Immature natural killer cell (primary cell): ENCODE measurements around the gene ATF7IP2. TPM values are rescaled to one million over a fixed set of nuclear protein-coding genes. Genes with fewer than 3 reads are reported as not detected.
"Not testable (repeated sequence)": the region's sequence is repeated elsewhere in the genome, so short reads cannot be mapped to it uniquely, and the experiment has no call there.

ENCODE experiments used
- DNase-seq, 3 donors: peaks; one replicate each; pipeline ENCODE4 v3.0.0; 2022; ENCODE audit warnings: mixed read lengths in 1 of 3
- H3K27ac Mint-ChIP-seq, 6 donors: one replicate each; pipeline ENCODE4 v1.8.0; 2020; ENCODE audit warnings: mixed read lengths in 6 of 6, mild to moderate bottlenecking in 5 of 6, inconsistent platforms in 4 of 6, moderate library complexity in 3 of 6
- H3K27me3 Mint-ChIP-seq, 3 donors: one replicate each; pipeline ENCODE4 v1.8.0; 2020 to 2021; ENCODE audit warnings: low read depth in 3 of 3, mild to moderate bottlenecking in 3 of 3, mixed read lengths in 3 of 3, moderate library complexity in 3 of 3, inconsistent platforms in 1 of 3
- H3K36me3 Mint-ChIP-seq, 3 donors: one replicate each; pipeline ENCODE4 v1.8.0; 2020; ENCODE audit warnings: mixed read lengths in 3 of 3, inconsistent platforms in 2 of 3, mild to moderate bottlenecking in 2 of 3
- H3K4me1 Mint-ChIP-seq, 2 donors: one replicate each; pipeline ENCODE4 v1.8.0; 2020; ENCODE audit warnings: inconsistent platforms in 2 of 2, mild to moderate bottlenecking in 2 of 2, mixed read lengths in 2 of 2, moderate library complexity in 1 of 2
- H3K4me3 Mint-ChIP-seq, 5 donors: one replicate each; pipeline ENCODE4 v1.8.0; 2020; ENCODE audit warnings: mild to moderate bottlenecking in 5 of 5, mixed read lengths in 5 of 5, inconsistent platforms in 3 of 5, moderate library complexity in 3 of 5
- H3K9me3 Mint-ChIP-seq, 6 donors: one replicate each; pipeline ENCODE4 v1.8.0; 2020; ENCODE audit warnings: mild to moderate bottlenecking in 6 of 6, mixed read lengths in 6 of 6, inconsistent platforms in 4 of 6, moderate library complexity in 3 of 6
- polyA plus RNA-seq, 3 donors: library from polyadenylated mRNA; unstranded; fragments of 300-500 nt; fragmentation: Illumina TruSeq; gene quantifications; one replicate each; pipeline ENCODE4 v1.2.3, GENCODE V29; 2021

ATF7IP2 gene
- polyA plus RNA-seq, 3 donors from 2014 or later: 34.5 to 118 (median 39.1) TPM

GRCh38 chr16:10390330-10390729 is 4.5 kb downstream of the ATF7IP2 start:
- peaks cover 0 to 4% (median 0%) of the 10 kb centered on the region in 6 donors for H3K9me3 Mint-ChIP-seq
- peak overlapping the region in 1 of 5 donors; percentile 50 for H3K4me3 Mint-ChIP-seq
- DNase-seq: no peak
- H3K4me1 Mint-ChIP-seq: peaks cover 41 to 63% of the 10 kb centered on the region in 2 donors
- peaks cover 0 to 11% (median 4%) of the 10 kb centered on the region in 3 donors for H3K36me3 Mint-ChIP-seq
- H3K27ac Mint-ChIP-seq: peak overlapping the region in 1 of 6 donors; percentile 6
- peaks cover 6 to 8% (median 7%) of the 10 kb centered on the region in 3 donors for H3K27me3 Mint-ChIP-seq

DNA sequence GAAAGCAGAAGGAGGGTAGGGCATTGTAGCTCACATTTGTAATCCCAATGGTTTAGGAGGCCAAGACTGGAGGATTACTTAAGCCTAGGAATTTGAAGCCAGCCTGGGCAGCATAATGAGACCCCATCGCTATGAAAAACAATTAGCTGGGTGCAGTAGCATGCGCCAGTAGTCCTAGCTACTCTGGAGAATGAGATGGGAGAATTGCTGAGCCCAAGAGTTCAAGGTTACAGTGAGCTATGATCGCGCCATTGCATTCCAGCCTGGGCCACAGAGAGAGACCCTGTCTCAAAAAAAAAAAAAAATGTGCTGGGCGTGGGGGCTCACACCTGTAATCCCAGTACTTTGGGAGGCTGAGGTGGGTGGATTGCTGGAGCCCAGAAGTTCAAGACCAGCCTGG is 5.0 kb downstream of the ATF7IP2 start:
- H3K27ac Mint-ChIP-seq: no peak overlapping the region
- peaks cover 0 to under 1% (median 0%) of the 10 kb centered on the region in 6 donors for H3K9me3 Mint-ChIP-seq
- peaks cover 0 to 11% (median 4%) of the 10 kb centered on the region in 3 donors for H3K36me3 Mint-ChIP-seq
- peaks cover 4 to 5% (median 4%) of the 10 kb centered on the region in 3 donors for H3K27me3 Mint-ChIP-seq
- H3K4me1 Mint-ChIP-seq: peaks cover 38 to 59% of the 10 kb centered on the region in 2 donors
- no peak overlapping the region for H3K4me3 Mint-ChIP-seq
- no peak for DNase-seq

DNA sequence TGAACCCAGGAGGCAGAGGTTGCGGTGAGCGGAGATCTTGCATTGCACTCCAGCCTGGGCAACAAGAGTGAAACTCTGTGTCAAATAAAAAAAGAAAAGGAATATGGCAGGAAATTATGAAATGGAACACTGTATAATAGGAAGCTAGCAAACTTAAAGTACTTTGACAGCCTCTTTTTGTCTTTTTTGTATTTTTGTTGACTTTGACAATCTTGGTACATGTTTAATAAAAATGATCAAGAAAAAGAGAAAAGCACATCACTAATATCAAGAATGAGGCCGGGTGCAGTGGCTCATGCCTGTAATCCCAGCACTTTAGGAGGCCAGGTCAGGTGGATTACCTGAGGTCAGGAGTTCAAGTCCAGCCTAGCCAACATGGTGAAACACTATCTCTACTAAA is 5.5 kb downstream of the ATF7IP2 start:
- Mint-ChIP-seq H3K27me3 (peaks cover 0 to under 1% (median 0%) of the 10 kb centered on the region in 3 donors), H3K4me3 (no peak overlapping the region), H3K4me1 (peaks cover 35 to 54% of the 10 kb centered on the region in 2 donors), H3K9me3 (no peaks in the 10 kb centered on the region), H3K27ac (no peak overlapping the region), H3K36me3 (peaks cover 0 to 11% (median 4%) of the 10 kb centered on the region in 3 donors)
- DNase-seq: no peak

- Mint-ChIP-seq H3K9me3 (peaks cover 10 to 20% (median 15%) of the 10 kb centered on the region in 6 donors), H3K27ac (no peak overlapping the region), H3K27me3 (peaks cover 0 to 2% (median 0%) of the 10 kb centered on the region in 3 donors), H3K4me1 (peaks cover 25 to 42% of the 10 kb centered on the region in 2 donors), H3K36me3 (peaks cover 24 to 40% (median 36%) of the 10 kb centered on the region in 3 donors), H3K4me3 (no peak overlapping the region)
- DNase-seq: no peak
These were observed 17.1 kb downstream of the ATF7IP2 start for GRCh38 chr16:10402975-10403374.

GRCh38 chr16:10405386-10405939 is 19.6 kb downstream of the ATF7IP2 start:
- peaks cover 0 to 4% (median 0%) of the 10 kb centered on the region in 3 donors for H3K27me3 Mint-ChIP-seq
- peaks cover 17 to 31% of the 10 kb centered on the region in 2 donors for H3K4me1 Mint-ChIP-seq
- H3K36me3 Mint-ChIP-seq: peaks cover 41 to 54% (median 53%) of the 10 kb centered on the region in 3 donors
- DNase-seq: no peak
- H3K27ac Mint-ChIP-seq: no peak overlapping the region
- H3K4me3 Mint-ChIP-seq: no peak overlapping the region
- H3K9me3 Mint-ChIP-seq: peaks cover 25 to 45% (median 39%) of the 10 kb centered on the region in 6 donors

DNA sequence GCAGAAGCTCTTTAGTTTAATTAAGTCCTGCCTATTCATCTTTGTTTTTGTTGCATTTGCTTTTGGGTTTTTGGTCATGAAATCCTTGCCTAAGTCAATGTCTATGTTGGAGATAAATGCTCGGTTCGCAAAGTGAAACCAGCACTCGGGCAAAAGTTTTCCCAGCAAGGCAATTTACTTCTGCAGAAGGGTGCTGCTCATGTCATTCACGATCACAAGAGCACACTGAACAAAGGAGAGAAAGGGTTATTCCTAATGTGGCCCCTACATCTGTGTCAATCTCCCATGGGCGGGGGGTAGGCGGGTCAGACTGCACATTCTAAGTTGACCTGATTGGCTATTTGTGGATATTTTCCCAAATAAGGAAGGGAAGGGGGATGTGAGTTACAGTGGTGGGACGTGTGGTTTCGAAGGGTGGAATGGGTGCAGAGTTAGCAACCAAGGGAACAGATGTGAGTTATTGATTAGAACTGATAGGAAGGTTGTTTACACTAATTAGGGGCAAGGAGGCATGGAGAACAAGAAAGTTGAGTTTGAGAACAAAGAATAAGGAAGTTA is 23.0 kb downstream of the ATF7IP2 start:
- Mint-ChIP-seq H3K4me3 (no peak overlapping the region), H3K27ac (peak overlapping the region in 1 of 6 donors; percentile 1)

GRCh38 chr16:10409713-10410112 is 23.9 kb downstream of the ATF7IP2 start:
- Mint-ChIP-seq H3K4me1 (peaks cover 7 to 25% of the 10 kb centered on the region in 2 donors), H3K9me3 (peaks cover 51 to 87% (median 74%) of the 10 kb centered on the region in 6 donors), H3K36me3 (peaks cover 58 to 67% (median 59%) of the 10 kb centered on the region in 3 donors)
- not testable (repeated sequence) for H3K27ac Mint-ChIP-seq, H3K27me3 Mint-ChIP-seq, H3K4me3 Mint-ChIP-seq, DNase-seq

More for the DNA sequence above, 23.0 kb downstream of the ATF7IP2 start:
- H3K27me3 Mint-ChIP-seq: peaks cover 0 to 4% (median 3%) of the 10 kb centered on the region in 3 donors
- peaks cover 7 to 24% of the 10 kb centered on the region in 2 donors for H3K4me1 Mint-ChIP-seq
- H3K9me3 Mint-ChIP-seq: peaks cover 48 to 79% (median 69%) of the 10 kb centered on the region in 6 donors
- DNase-seq: no peak
- peaks cover 53 to 63% (median 55%) of the 10 kb centered on the region in 3 donors for H3K36me3 Mint-ChIP-seq

- Mint-ChIP-seq H3K4me1 (peaks cover 5 to 25% of the 10 kb centered on the region in 2 donors), H3K27me3 (peaks cover 0 to 3% (median 3%) of the 10 kb centered on the region in 3 donors), H3K27ac (no peak overlapping the region), H3K9me3 (peaks cover 58 to 95% (median 82%) of the 10 kb centered on the region in 6 donors), H3K36me3 (peaks cover 59 to 68% (median 66%) of the 10 kb centered on the region in 3 donors), H3K4me3 (no peak overlapping the region)
- DNase-seq: no peak
These were observed 24.6 kb downstream of the ATF7IP2 start for GRCh38 chr16:10410469-10410868.

GRCh38 chr16:10412935-10413601 is 27.2 kb downstream of the ATF7IP2 start:
- DNase-seq: no peak
- Mint-ChIP-seq H3K27ac (no peak overlapping the region), H3K4me3 (no peak overlapping the region), H3K9me3 (peaks cover 60 to 99% (median 89%) of the 10 kb centered on the region in 6 donors), H3K36me3 (peaks cover 64 to 77% (median 73%) of the 10 kb centered on the region in 3 donors), H3K27me3 (peaks cover 0 to 3% (median 2%) of the 10 kb centered on the region in 3 donors), H3K4me1 (peaks cover 5 to 25% of the 10 kb centered on the region in 2 donors)

GRCh38 chr16:10418204-10418603 is 32.3 kb downstream of the ATF7IP2 start:
- Mint-ChIP-seq H3K9me3 (peaks cover 40 to 68% (median 58%) of the 10 kb centered on the region in 6 donors), H3K36me3 (peaks cover 58 to 81% (median 60%) of the 10 kb centered on the region in 3 donors)
- H3K27ac Mint-ChIP-seq, H3K4me1 Mint-ChIP-seq, H3K27me3 Mint-ChIP-seq, H3K4me3 Mint-ChIP-seq, DNase-seq: not testable (repeated sequence)

DNA sequence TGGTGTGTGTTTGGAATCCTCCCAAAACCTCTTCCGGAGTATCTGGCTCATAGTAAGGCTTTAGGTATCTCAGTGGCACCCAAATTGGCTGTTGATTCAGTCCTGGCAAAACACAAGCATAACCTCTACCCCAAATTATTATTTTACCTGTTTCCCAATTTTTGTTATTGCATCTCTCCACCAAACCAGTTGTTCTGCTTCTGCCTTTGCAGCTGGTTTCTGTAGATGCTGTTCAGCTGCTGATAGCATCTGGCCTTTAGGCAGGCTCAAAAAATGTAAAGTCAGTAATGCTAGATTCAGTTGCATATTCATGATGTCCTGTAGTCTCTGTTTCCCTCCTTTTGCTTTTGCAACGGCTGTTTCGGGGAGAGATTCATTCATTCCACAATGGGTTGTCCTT is 33.8 kb downstream of the ATF7IP2 start:
- Mint-ChIP-seq H3K27me3 (peaks cover 0 to 2% (median 0%) of the 10 kb centered on the region in 3 donors), H3K27ac (no peak overlapping the region), H3K4me1 (peaks cover 0 to 6% of the 10 kb centered on the region in 2 donors), H3K4me3 (no peak overlapping the region), H3K36me3 (peaks cover 52 to 80% (median 53%) of the 10 kb centered on the region in 3 donors), H3K9me3 (peaks cover 30 to 53% (median 45%) of the 10 kb centered on the region in 6 donors)
- no peak for DNase-seq

- peaks cover 36 to 62% (median 39%) of the 10 kb centered on the region in 3 donors for H3K36me3 Mint-ChIP-seq
- no peak overlapping the region for H3K4me3 Mint-ChIP-seq
- H3K4me1 Mint-ChIP-seq: peaks cover 0 to 6% of the 10 kb centered on the region in 2 donors
- H3K27me3 Mint-ChIP-seq: peaks cover 0 to 2% (median 0%) of the 10 kb centered on the region in 3 donors
- peaks cover 22 to 34% (median 29%) of the 10 kb centered on the region in 6 donors for H3K9me3 Mint-ChIP-seq
- no peak for DNase-seq
- no peak overlapping the region for H3K27ac Mint-ChIP-seq
These were observed 35.7 kb downstream of the ATF7IP2 start for GRCh38 chr16:10421596-10421995.

- H3K27ac Mint-ChIP-seq: peak overlapping the region in 1 of 6 donors; percentile 71
- H3K36me3 Mint-ChIP-seq: peaks cover 11 to 30% (median 27%) of the 10 kb centered on the region in 3 donors
These were observed 42.7 kb downstream of the ATF7IP2 start for GRCh38 chr16:10428433-10429168.

More at GRCh38 chr16:10428433-10429168, 42.7 kb downstream of the ATF7IP2 start:
- H3K9me3 Mint-ChIP-seq: no peaks in the 10 kb centered on the region
- no peak overlapping the region for H3K4me3 Mint-ChIP-seq
- H3K27me3 Mint-ChIP-seq: peaks cover 0 to 5% (median 2%) of the 10 kb centered on the region in 3 donors
- no peak for DNase-seq
- H3K4me1 Mint-ChIP-seq: peaks cover 0 to 3% of the 10 kb centered on the region in 2 donors
